Caco-2 (cell line): ENCODE data around the gene IGIP. TPM values are rescaled to one million over a fixed set of nuclear protein-coding genes. Genes with fewer than 3 reads are reported as not detected.

Experiments used
- BruUV-seq: library from RNA; stranded (reverse); fragments of 400-500 nt; replicated peaks from 2 replicates; lab custom pipeline; 2021; lab: Mats Ljungman, UMichigan
- CTCF ChIA-PET: fragments of 300-600 bp; sonication (Branson Sonifier 250); formaldehyde crosslinking; loops from one replicate; lab custom pipeline; 2022; ENCODE audit warnings: antibody characterized with exemption; lab: Charles Lee
- POLR2A ChIA-PET: fragments of 300-600 bp; sonication (Branson Sonifier 250); formaldehyde crosslinking; loops from one replicate; lab custom pipeline; 2022; ENCODE audit warnings: antibody characterized with exemption; lab: Charles Lee
- DNase-seq, 2 experiments: peaks; one replicate each; pipeline versions ENCODE4 v3.0.0 to v3.0.0-alpha.2; 2020 to 2022
- H3K27me3 ChIP-seq: replicated peaks from 2 replicates; pipeline ENCODE4 v1.6.0; 2011; ENCODE audit warnings: low read length; ENCODE audit not compliant: control insufficient read depth, insufficient read depth
- H3K36me3 ChIP-seq: 2 replicates; pipeline ENCODE4 v1.5.1; 2011; ENCODE audit warnings: low read length; ENCODE audit not compliant: control insufficient read depth, insufficient read depth
- H3K4me1 ChIP-seq: fragments of 250-450 bp; sonication (Bioruptor Pico); 2 replicates; pipeline ENCODE4 v1.5.1; 2020; ENCODE audit warnings: mild to moderate bottlenecking
- H3K4me3 ChIP-seq: 2 replicates; pipeline ENCODE4 v1.5.1; 2011; ENCODE audit warnings: low read depth, mild to moderate bottlenecking, control low read depth, low read length
- H3K9me3 ChIP-seq: fragments of 250-450 bp; sonication (Bioruptor Pico); 2 replicates; pipeline ENCODE4 v1.5.1; 2020; ENCODE audit warnings: mild to moderate bottlenecking, moderate library complexity
- H3K27ac Mint-ChIP-seq: one replicate; pipeline ENCODE4 v1.8.0; 2022; ENCODE audit warnings: mixed read lengths; ENCODE audit not compliant: unreplicated experiment
- H3K27me3 Mint-ChIP-seq: one replicate; pipeline ENCODE4 v1.8.0; 2022; ENCODE audit warnings: mixed read lengths; ENCODE audit not compliant: insufficient read depth, unreplicated experiment
- H3K36me3 Mint-ChIP-seq: one replicate; pipeline ENCODE4 v1.8.0; 2022; ENCODE audit warnings: mild to moderate bottlenecking, mixed read lengths; ENCODE audit not compliant: insufficient read depth, unreplicated experiment
- H3K4me1 Mint-ChIP-seq: one replicate; pipeline ENCODE4 v1.8.0; 2022; ENCODE audit warnings: low read depth, mixed read lengths; ENCODE audit not compliant: unreplicated experiment
- H3K4me3 Mint-ChIP-seq: one replicate; pipeline ENCODE4 v1.8.0; 2022; ENCODE audit warnings: mild to moderate bottlenecking, moderate library complexity, mixed read lengths; ENCODE audit not compliant: unreplicated experiment
- H3K9me3 Mint-ChIP-seq: one replicate; pipeline ENCODE4 v1.8.0; 2022; ENCODE audit warnings: mixed read lengths; ENCODE audit not compliant: unreplicated experiment
- intact Hi-C: fragments of 100-400 bp; cut with micrococcal nuclease; formaldehyde crosslinking; loops from one replicate; pipeline ENCODE4 v1.10.0; 2022; ENCODE audit not compliant: unreplicated experiment
- total RNA-seq: library from RNA; stranded (reverse); gene quantifications from 2 replicates; pipeline ENCODE4 v1.2.3, GENCODE V29; 2022
- TF ChIP-seq, protein P1 (sequence below), 2 experiments: fragments of 200-600 bp in 1 of 2; IDR thresholded peaks; 1 replicate in 1 of 2; 2 replicates in 1 of 2; pipeline versions ENCODE4 v1.5.1 to v1.8.0; 2011 to 2022; ENCODE audit warnings: antibody characterized with exemption in 1 of 2, control low read depth in 1 of 2, inconsistent platforms in 1 of 2, low read depth in 1 of 2, low read length in 1 of 2, mild to moderate bottlenecking in 1 of 2, moderate library complexity in 1 of 2; ENCODE audit not compliant: insufficient read depth in 1 of 2, severe bottlenecking in 1 of 2, unreplicated experiment in 1 of 2

IGIP gene
- total RNA-seq, 1 experiment from 2014 or later, result 3.7 TPM

DNA sequence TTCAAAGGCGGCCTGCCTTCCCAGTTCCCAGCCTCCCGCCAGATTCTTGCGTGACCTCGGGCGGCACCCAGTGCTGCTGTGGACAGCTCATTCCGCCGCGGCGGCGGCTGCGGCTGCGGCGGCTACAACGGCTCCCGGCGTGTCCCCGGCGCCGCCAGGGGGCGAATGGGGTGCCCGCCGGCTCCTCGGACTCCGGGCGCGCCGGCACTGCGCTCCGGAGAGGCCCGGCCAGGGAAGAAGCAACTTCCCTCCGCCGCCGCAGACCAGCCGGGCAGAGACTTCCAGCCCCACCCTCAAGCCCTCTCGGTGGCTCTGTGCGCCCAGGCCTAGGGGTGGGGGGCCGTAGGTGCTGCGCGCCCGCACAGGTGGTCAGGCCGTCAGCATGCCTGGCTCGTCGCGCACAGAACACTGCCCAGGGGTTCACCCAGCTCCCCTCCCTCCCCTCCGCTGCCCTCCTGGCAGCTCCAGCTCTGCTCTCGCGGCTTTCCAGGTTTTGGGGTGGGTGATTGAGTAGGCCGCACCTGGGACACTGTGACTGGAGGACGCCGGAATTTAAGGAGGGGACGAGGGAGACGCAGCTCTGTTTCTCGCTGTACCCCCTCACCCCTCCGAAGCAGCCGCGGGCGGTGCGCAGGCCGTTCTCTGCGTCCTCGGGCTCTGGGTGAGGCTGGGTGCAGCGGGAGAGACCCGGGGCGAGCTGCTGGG is 20.2 kb downstream of the IGIP start:
- CTCF ChIA-PET, result interaction anchor here (0.9 kb wide), 1 partner anchor 39 kb away, joined by 3 read pairs; no protein-coding TSS in a partner anchor

DNA sequence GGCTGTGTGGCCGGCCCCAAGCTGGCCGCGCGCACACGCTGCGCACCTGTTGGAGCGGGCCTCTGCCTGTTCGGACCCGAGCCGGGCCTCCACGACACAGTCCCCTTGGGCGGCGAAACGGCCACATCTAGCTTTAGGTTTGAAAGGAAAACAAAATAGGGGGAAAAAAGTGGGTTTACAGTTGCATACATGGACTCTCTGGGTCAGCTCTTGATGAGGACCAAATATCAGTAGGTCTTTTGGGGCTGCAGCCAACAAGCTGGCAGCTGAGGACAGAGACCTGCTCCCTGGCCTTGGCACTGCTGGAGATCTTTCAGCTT is 20.7 kb downstream of the IGIP start:
- no peak overlapping the region for H3K4me3 Mint-ChIP-seq
- H3K27ac Mint-ChIP-seq, result no peak overlapping the region
- intact Hi-C loops, result no loop called here
- no peak overlapping the region for H3K4me3 ChIP-seq
- H3K27me3 ChIP-seq, result no peaks in the 10 kb centered on the region
- BruUV-seq, result no TSS peak
- H3K4me1 ChIP-seq, result no peaks in the 10 kb centered on the region; the same call in 1 of the 2 replicates
- H3K9me3 Mint-ChIP-seq, result no peaks in the 10 kb centered on the region
- ChIA-PET CTCF (interaction anchor here (0.9 kb wide), 1 partner anchor 39 kb away, joined by 3 read pairs; no protein-coding TSS in a partner anchor), POLR2A (no interaction called here)
- no peaks in the 10 kb centered on the region for H3K9me3 ChIP-seq
- TF ChIP-seq, protein P1, sequence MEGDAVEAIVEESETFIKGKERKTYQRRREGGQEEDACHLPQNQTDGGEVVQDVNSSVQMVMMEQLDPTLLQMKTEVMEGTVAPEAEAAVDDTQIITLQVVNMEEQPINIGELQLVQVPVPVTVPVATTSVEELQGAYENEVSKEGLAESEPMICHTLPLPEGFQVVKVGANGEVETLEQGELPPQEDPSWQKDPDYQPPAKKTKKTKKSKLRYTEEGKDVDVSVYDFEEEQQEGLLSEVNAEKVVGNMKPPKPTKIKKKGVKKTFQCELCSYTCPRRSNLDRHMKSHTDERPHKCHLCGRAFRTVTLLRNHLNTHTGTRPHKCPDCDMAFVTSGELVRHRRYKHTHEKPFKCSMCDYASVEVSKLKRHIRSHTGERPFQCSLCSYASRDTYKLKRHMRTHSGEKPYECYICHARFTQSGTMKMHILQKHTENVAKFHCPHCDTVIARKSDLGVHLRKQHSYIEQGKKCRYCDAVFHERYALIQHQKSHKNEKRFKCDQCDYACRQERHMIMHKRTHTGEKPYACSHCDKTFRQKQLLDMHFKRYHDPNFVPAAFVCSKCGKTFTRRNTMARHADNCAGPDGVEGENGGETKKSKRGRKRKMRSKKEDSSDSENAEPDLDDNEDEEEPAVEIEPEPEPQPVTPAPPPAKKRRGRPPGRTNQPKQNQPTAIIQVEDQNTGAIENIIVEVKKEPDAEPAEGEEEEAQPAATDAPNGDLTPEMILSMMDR (IDR thresholded peaks at IDR 0.05; ENCODE audit: insufficient read depth in 1 of 2, low read depth in 1 of 2, low read length in 1 of 2, severe bottlenecking in 1 of 2, unreplicated experiment in 1 of 2), result no peak
- H3K27me3 Mint-ChIP-seq, result no peaks in the 10 kb centered on the region
- H3K36me3 Mint-ChIP-seq, result no peaks in the 10 kb centered on the region
- no peaks in the 10 kb centered on the region for H3K4me1 Mint-ChIP-seq
- H3K36me3 ChIP-seq, result no peaks in the 10 kb centered on the region
- DNase-seq, result no peak

More for the DNA sequence above, 20.2 kb downstream of the IGIP start:
- BruUV-seq, result no TSS peak
- Histone ChIP-seq H3K4me3 (no peak overlapping the region), H3K9me3 (no peaks in the 10 kb centered on the region), H3K36me3 (no peaks in the 10 kb centered on the region), H3K27me3 (no peaks in the 10 kb centered on the region), H3K4me1 (no peaks in the 10 kb centered on the region)
- TF ChIP-seq, protein P1 (IDR thresholded peaks at IDR 0.05; ENCODE audit: insufficient read depth in 1 of 2, low read depth in 1 of 2, low read length in 1 of 2, severe bottlenecking in 1 of 2, unreplicated experiment in 1 of 2), result no peak
- H3K27me3 Mint-ChIP-seq, result no peaks in the 10 kb centered on the region
- H3K27ac Mint-ChIP-seq, result no peak overlapping the region
- H3K9me3 Mint-ChIP-seq, result no peaks in the 10 kb centered on the region
- DNase-seq, result no peak
- intact Hi-C loops, result no loop called here
- H3K4me3 Mint-ChIP-seq, result no peak overlapping the region
- H3K36me3 Mint-ChIP-seq, result no peaks in the 10 kb centered on the region
- POLR2A ChIA-PET, result no interaction called here
- no peaks in the 10 kb centered on the region for H3K4me1 Mint-ChIP-seq

DNA sequence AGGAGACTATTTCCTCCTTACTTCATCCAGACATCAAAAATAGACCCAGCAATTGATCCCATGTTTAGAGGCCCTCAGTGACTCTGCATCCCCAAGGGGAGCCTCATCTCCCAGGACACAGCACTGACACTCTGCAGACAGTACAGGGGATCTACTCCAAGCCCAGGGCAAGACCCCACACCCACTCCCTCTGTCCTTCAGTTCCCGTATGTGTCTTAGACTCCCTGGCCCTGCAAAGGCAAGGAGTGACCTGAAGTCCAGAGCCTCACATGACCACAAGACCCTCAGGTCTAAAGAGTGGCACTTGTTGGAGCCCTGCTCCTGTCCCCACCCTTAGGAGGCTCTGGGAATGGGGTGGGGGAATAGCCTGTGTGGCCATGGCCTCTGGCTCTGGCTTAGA is 21.7 kb downstream of the IGIP start:
- no TSS peak for BruUV-seq

More for the DNA sequence above, 21.7 kb downstream of the IGIP start:
- Histone ChIP-seq H3K27me3 (no peaks in the 10 kb centered on the region), H3K4me1 (peaks cover 6% of the 10 kb centered on the region; the same call in 1 of the 2 replicates), H3K36me3 (no peaks in the 10 kb centered on the region), H3K4me3 (no peak overlapping the region), H3K9me3 (no peaks in the 10 kb centered on the region)
- H3K36me3 Mint-ChIP-seq, result no peaks in the 10 kb centered on the region
- no peaks in the 10 kb centered on the region for H3K27me3 Mint-ChIP-seq
- peaks cover 8% of the 10 kb centered on the region for H3K4me1 Mint-ChIP-seq
- intact Hi-C loops, result no loop called here
- no peak overlapping the region for H3K4me3 Mint-ChIP-seq
- ChIA-PET POLR2A (no interaction called here), CTCF (interaction anchor here (0.6 to 0.7 kb wide), 3 partner anchors 40 to 97 kb away, joined by 3 to 5 read pairs (median 3); no protein-coding TSS in a partner anchor)
- no peak for DNase-seq
- TF ChIP-seq, protein P1 (IDR thresholded peaks at IDR 0.05; ENCODE audit: insufficient read depth in 1 of 2, low read depth in 1 of 2, low read length in 1 of 2, severe bottlenecking in 1 of 2, unreplicated experiment in 1 of 2), result no peak
- H3K9me3 Mint-ChIP-seq, result no peaks in the 10 kb centered on the region
- H3K27ac Mint-ChIP-seq, result no peak overlapping the region
